ENCODE measurements around the gene EPHX1.

The EPHX1 gene

GRCh38 chr1:225857256-225857655, 47.3 kb downstream of the EPHX1 start:
- DNase-seq = no peak
- H3K36me3 ChIP-seq = no peaks in the 10 kb centered on the region
- H3K4me3 ChIP-seq (ENCODE audit: low read depth, low read length) = no peak overlapping the region
- no peak for TF ChIP-seq CTCF (IDR thresholded peaks at IDR 0.05; ENCODE audit: low read depth, low read length)
- no peaks in the 10 kb centered on the region for H3K9me3 ChIP-seq
- no peaks in the 10 kb centered on the region for H3K27me3 ChIP-seq
- H3K4me1 ChIP-seq = no peaks in the 10 kb centered on the region

- Histone ChIP-seq H3K4me3 (ENCODE audit: low read depth, low read length) (no peak overlapping the region), H3K36me3 (no peaks in the 10 kb centered on the region), H3K4me1 (no peaks in the 10 kb centered on the region), H3K27me3 (no peaks in the 10 kb centered on the region), H3K9me3 (no peaks in the 10 kb centered on the region)
- TF ChIP-seq CTCF (IDR thresholded peaks at IDR 0.05; ENCODE audit: low read depth, low read length) = no peak
- no peak for DNase-seq
Measured at GRCh38 chr1:225859151-225859550, 49.2 kb downstream of the EPHX1 start.

- no peak for TF ChIP-seq CTCF (IDR thresholded peaks at IDR 0.05; ENCODE audit: low read depth, low read length)
- Histone ChIP-seq H3K9me3 (no peaks in the 10 kb centered on the region), H3K4me1 (no peaks in the 10 kb centered on the region), H3K4me3 (ENCODE audit: low read depth, low read length) (no peak overlapping the region), H3K27me3 (no peaks in the 10 kb centered on the region), H3K36me3 (no peaks in the 10 kb centered on the region)
- no peak for DNase-seq
Measured at GRCh38 chr1:225860107-225860506, 50.2 kb downstream of the EPHX1 start.

- no peaks in the 10 kb centered on the region for H3K4me1 ChIP-seq
- no peak for TF ChIP-seq CTCF (IDR thresholded peaks at IDR 0.05; ENCODE audit: low read depth, low read length)
- no peaks in the 10 kb centered on the region for H3K9me3 ChIP-seq
- no peak for DNase-seq
- no peak overlapping the region for H3K4me3 ChIP-seq (ENCODE audit: low read depth, low read length)
- no peaks in the 10 kb centered on the region for H3K27me3 ChIP-seq
- H3K36me3 ChIP-seq = no peaks in the 10 kb centered on the region
Measured at GRCh38 chr1:225860876-225861441, 51.0 kb downstream of the EPHX1 start.

GRCh38 chr1:225861834-225862580, 52.1 kb downstream of the EPHX1 start:
- H3K4me1 ChIP-seq = no peaks in the 10 kb centered on the region
- DNase-seq = no peak
- no peak for TF ChIP-seq CTCF (IDR thresholded peaks at IDR 0.05; ENCODE audit: low read depth, low read length)
- no peaks in the 10 kb centered on the region for H3K36me3 ChIP-seq
- H3K27me3 ChIP-seq = no peaks in the 10 kb centered on the region
- no peaks in the 10 kb centered on the region for H3K9me3 ChIP-seq
- H3K4me3 ChIP-seq (ENCODE audit: low read depth, low read length) = no peak overlapping the region

- no peaks in the 10 kb centered on the region for H3K27me3 ChIP-seq
- H3K9me3 ChIP-seq = no peaks in the 10 kb centered on the region
- TF ChIP-seq CTCF (IDR thresholded peaks at IDR 0.05; ENCODE audit: low read depth, low read length) = no peak
- no peaks in the 10 kb centered on the region for H3K36me3 ChIP-seq
- no peaks in the 10 kb centered on the region for H3K4me1 ChIP-seq
- DNase-seq = no peak
- no peak overlapping the region for H3K4me3 ChIP-seq (ENCODE audit: low read depth, low read length)
Measured at GRCh38 chr1:225862581-225862950, 52.6 kb downstream of the EPHX1 start.

All from BE2C (cell line).